Body of pancreas (tissue), 4 donors: ENCODE results near the gene PILRA.

Source experiments
- POLR2A ChIP-seq, 3 donors: fragments of 450-650 bp; IDR thresholded peaks; one replicate each; pipeline ENCODE4 v1.6.1; 2016; ENCODE audit warnings: antibody characterized with exemption in 3 of 3, mild to moderate bottlenecking in 2 of 3
- TF ChIP-seq, protein P1 (sequence below), 7 experiments: fragments of 450-650 bp in 4 of 7; fragments of 200-600 bp in 3 of 7; sonication (generic) in 3 of 7; IDR thresholded peaks; one replicate each; pipeline ENCODE4 v1.5.1; 2016 to 2019; ENCODE audit warnings: antibody characterized with exemption in 7 of 7

DNA sequence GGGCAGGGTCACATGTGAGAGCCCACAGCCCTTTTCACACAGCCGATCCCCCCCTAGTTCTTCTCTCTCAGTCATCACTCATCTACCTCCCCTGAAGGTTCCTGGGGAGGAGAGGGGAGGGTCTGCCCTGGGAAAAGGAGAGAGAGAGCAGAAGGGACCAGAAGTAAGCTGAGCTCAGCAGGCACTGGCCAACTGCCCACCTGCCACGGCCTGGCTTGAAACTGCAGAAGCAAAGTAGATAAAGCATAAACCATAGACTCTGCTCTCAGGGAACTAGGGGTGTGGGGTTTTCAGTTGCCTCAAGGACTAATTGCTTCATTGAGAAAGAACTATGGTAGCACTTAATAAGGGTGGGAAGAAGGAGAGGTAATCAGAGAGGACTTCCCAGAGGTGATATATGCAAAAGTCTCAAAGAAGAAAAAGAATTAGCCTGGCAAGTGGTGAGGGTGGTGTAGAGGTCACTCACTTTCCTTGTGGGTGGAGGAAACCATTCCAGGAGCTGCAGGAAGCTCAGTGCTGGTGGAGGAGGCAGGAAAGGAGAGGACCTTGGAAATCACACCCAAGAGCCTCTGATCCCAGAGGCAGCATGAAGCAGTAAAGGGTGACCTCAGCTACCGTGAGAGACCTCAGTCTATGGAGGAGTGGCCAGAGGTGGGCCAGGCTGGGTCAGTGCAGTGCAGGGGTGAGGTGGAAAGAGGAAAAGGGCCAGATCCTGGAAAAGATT, 17.2 kb downstream of the PILRA start:
- TF ChIP-seq, protein P1, sequence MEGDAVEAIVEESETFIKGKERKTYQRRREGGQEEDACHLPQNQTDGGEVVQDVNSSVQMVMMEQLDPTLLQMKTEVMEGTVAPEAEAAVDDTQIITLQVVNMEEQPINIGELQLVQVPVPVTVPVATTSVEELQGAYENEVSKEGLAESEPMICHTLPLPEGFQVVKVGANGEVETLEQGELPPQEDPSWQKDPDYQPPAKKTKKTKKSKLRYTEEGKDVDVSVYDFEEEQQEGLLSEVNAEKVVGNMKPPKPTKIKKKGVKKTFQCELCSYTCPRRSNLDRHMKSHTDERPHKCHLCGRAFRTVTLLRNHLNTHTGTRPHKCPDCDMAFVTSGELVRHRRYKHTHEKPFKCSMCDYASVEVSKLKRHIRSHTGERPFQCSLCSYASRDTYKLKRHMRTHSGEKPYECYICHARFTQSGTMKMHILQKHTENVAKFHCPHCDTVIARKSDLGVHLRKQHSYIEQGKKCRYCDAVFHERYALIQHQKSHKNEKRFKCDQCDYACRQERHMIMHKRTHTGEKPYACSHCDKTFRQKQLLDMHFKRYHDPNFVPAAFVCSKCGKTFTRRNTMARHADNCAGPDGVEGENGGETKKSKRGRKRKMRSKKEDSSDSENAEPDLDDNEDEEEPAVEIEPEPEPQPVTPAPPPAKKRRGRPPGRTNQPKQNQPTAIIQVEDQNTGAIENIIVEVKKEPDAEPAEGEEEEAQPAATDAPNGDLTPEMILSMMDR (IDR thresholded peaks at IDR 0.05), result no peak
- no peak for TF ChIP-seq POLR2A (IDR thresholded peaks at IDR 0.05)
